SK-N-SH (cell line): Measurements from ENCODE around the gene BTBD16. TPM values are rescaled to one million over a fixed set of nuclear protein-coding genes. Genes with fewer than 3 reads are reported as not detected.

Experiments
- CTCF ChIA-PET: fragments of 300-600, 350-600 bp; formaldehyde crosslinking; extraction: SDS; loops from one replicate; lab custom pipeline; 2021; lab: Yijun Ruan, JAX
- POLR2A ChIA-PET: fragments of 350-600 bp; sonication (Branson Sonifier 250); formaldehyde crosslinking; extraction: SDS; loops from one replicate; lab custom pipeline; 2020; ENCODE audit warnings: antibody characterized with exemption, inconsistent platforms; lab: Yijun Ruan, JAX
- DNase-seq: peaks from one replicate; pipeline ENCODE4 v3.0.0; 2012
- H2AFZ ChIP-seq: fragments of 200-600 bp; sonication (generic); 2 replicates; pipeline ENCODE4 v1.8.1; 2016; ENCODE audit warnings: antibody characterized with exemption, mild to moderate bottlenecking, low read depth
- H3F3A ChIP-seq: fragments of 200-600 bp; sonication (generic); replicated peaks from 2 replicates; pipeline ENCODE3; 2016; ENCODE audit warnings: antibody characterized with exemption, mild to moderate bottlenecking; ENCODE audit not compliant: insufficient read depth
- H3K27ac ChIP-seq, 2 experiments: fragments of 200-500 bp in 1 of 2; fragments of 200-600 bp in 1 of 2; sonication (Bioruptor generic) in 1 of 2; sonication (generic), shearing (Covaris generic) in 1 of 2; 2 replicates each; pipeline versions ENCODE4 v1.5.1 to v1.6.1; 2014 to 2016; ENCODE audit warnings: low read depth in 2 of 2, inconsistent platforms in 1 of 2, low read length in 1 of 2, mild to moderate bottlenecking in 1 of 2, mixed read lengths in 1 of 2
- H3K27me3 ChIP-seq: fragments of 200-600 bp; sonication (generic), shearing (Covaris generic); 2 replicates; pipeline ENCODE4 v1.6.1; 2016; ENCODE audit warnings: mixed run types; ENCODE audit not compliant: insufficient read depth
- H3K36me3 ChIP-seq, 2 experiments: fragments of 200-500 bp in 1 of 2; fragments of 200-600 bp in 1 of 2; sonication (Bioruptor generic) in 1 of 2; sonication (generic) in 1 of 2; replicated peaks in 1 of 2; 2 replicates each; pipeline versions ENCODE3 to v1.5.1; 2014 to 2016; ENCODE audit warnings: low read length in 1 of 2, mild to moderate bottlenecking in 1 of 2; ENCODE audit not compliant: insufficient read depth in 2 of 2, control insufficient read depth in 1 of 2
- H3K4me1 ChIP-seq, 2 experiments: fragments of 200-500 bp in 1 of 2; fragments of 200-600 bp in 1 of 2; sonication (Bioruptor generic) in 1 of 2; sonication (generic), shearing (Covaris generic) in 1 of 2; 2 replicates each; pipeline versions ENCODE4 v1.5.1 to v1.6.1; 2014 to 2016; ENCODE audit warnings: low read depth in 1 of 2, low read length in 1 of 2, mixed run types in 1 of 2; ENCODE audit not compliant: insufficient read depth in 2 of 2, control insufficient read depth in 1 of 2
- H3K4me2 ChIP-seq: fragments of 200-600 bp; sonication (generic), shearing (Covaris generic); 2 replicates; pipeline ENCODE4 v1.6.1; 2017; ENCODE audit warnings: mixed run types
- H3K4me3 ChIP-seq, 2 experiments: fragments of 200-500 bp in 1 of 2; fragments of 200-600 bp in 1 of 2; sonication (Bioruptor generic) in 1 of 2; sonication (generic), shearing (Covaris generic) in 1 of 2; 2 replicates each; pipeline versions ENCODE4 v1.5.1 to v1.8.1; 2014 to 2016; ENCODE audit warnings: low read depth in 2 of 2, inconsistent platforms in 1 of 2, low read length in 1 of 2, mild to moderate bottlenecking in 1 of 2, mixed read lengths in 1 of 2, moderate library complexity in 1 of 2
- H3K79me2 ChIP-seq: fragments of 200-600 bp; sonication (generic); 2 replicates; pipeline ENCODE4 v1.8.1; 2017; ENCODE audit warnings: mild to moderate bottlenecking; ENCODE audit not compliant: insufficient read depth
- H3K9ac ChIP-seq: fragments of 200-600 bp; sonication (generic); 2 replicates; pipeline ENCODE4 v1.6.1; 2017; ENCODE audit warnings: mixed run types
- H3K9me2 ChIP-seq: fragments of 200-600 bp; sonication (generic); 2 replicates; pipeline ENCODE4 v1.6.1; 2017; ENCODE audit warnings: mixed run types
- H3K9me3 ChIP-seq: fragments of 200-600 bp; sonication (generic); 2 replicates; pipeline ENCODE4 v1.6.1; 2017; ENCODE audit warnings: mixed run types, mild to moderate bottlenecking, moderate library complexity
- H4K20me1 ChIP-seq: fragments of 200-600 bp; sonication (generic); 2 replicates; pipeline ENCODE4 v1.6.1; 2017; ENCODE audit warnings: mild to moderate bottlenecking, mixed run types; ENCODE audit not compliant: insufficient read depth
- CHD2 ChIP-seq: fragments of 150-350 bp; IDR thresholded peaks from 2 replicates; pipeline ENCODE4 v1.6.1; 2018; ENCODE audit warnings: low read length; ENCODE audit not compliant: partially characterized antibody
- ELF1 ChIP-seq: IDR thresholded peaks from 2 replicates; pipeline ENCODE4 v1.4.0; 2012
- EP300 ChIP-seq, 2 experiments: IDR thresholded peaks; 2 replicates each; pipeline versions ENCODE4 v1.4.0 to v1.6.1; 2012; ENCODE audit warnings: borderline replicate concordance in 1 of 2, low read depth in 1 of 2, low read length in 1 of 2
- GATA2 ChIP-seq: sonication (generic); formaldehyde crosslinking; IDR thresholded peaks from 2 replicates; pipeline ENCODE4 v1.5.0; 2020; ENCODE audit warnings: mild to moderate bottlenecking, missing genetic modification reagents
- JUND ChIP-seq: IDR thresholded peaks from 2 replicates; pipeline ENCODE4 v1.4.0; 2012
- MAX ChIP-seq: IDR thresholded peaks from 2 replicates; pipeline ENCODE4 v1.4.0; 2012; ENCODE audit warnings: low read depth
- MXI1 ChIP-seq: IDR thresholded peaks from 2 replicates; pipeline ENCODE4 v1.6.1; 2012; ENCODE audit warnings: mild to moderate bottlenecking, low read depth, low read length, improper control_type of control experiment
- RAD21 ChIP-seq: IDR thresholded peaks from 2 replicates; pipeline ENCODE4 v1.6.1; 2012; ENCODE audit warnings: mild to moderate bottlenecking, low read length
- RCOR1 ChIP-seq: fragments of 150-350 bp; IDR thresholded peaks from 2 replicates; pipeline ENCODE4 v1.6.1; 2017; ENCODE audit warnings: antibody characterized with exemption, low read length
- TCF12 ChIP-seq: IDR thresholded peaks from 2 replicates; pipeline ENCODE4 v1.4.0; 2012
- TEAD4 ChIP-seq: IDR thresholded peaks from 2 replicates; pipeline ENCODE4 v1.4.0; 2012; ENCODE audit warnings: mild to moderate bottlenecking, borderline replicate concordance; ENCODE audit not compliant: insufficient read depth
- USF1 ChIP-seq: IDR thresholded peaks from 2 replicates; pipeline ENCODE4 v1.4.0; 2012; ENCODE audit warnings: low read depth, borderline replicate concordance
- USF2 ChIP-seq: fragments of 150-350 bp; IDR thresholded peaks from 2 replicates; pipeline ENCODE4 v1.6.1; 2017; ENCODE audit warnings: antibody characterized with exemption, low read length, low read depth, borderline replicate concordance
- ZBTB33 ChIP-seq: IDR thresholded peaks from 2 replicates; pipeline ENCODE4 v1.4.0; 2012; ENCODE audit warnings: low read depth, borderline replicate concordance
- WGBS: methylation state at CpG from one replicate; pipeline ENCODE4 v1.1.6; 2017; ENCODE audit warnings: low lambda C conversion rate; 5-methylcytosine and 5-hydroxymethylcytosine counted together
- polyA plus RNA-seq, 3 experiments: library from polyadenylated mRNA; depleted of rRNA; stranded (reverse); fragments of >200 nt; gene quantifications; 2 replicates each; pipeline ENCODE4 v1.2.3, GENCODE V29; 2012
- TF ChIP-seq, protein P1 (sequence below): fragments of 150-350 bp; IDR thresholded peaks from 2 replicates; pipeline ENCODE4 v1.6.1; 2016; ENCODE audit warnings: mild to moderate bottlenecking, low read depth, low read length
- TF ChIP-seq, protein P2 (sequence below): fragments of 200-600 bp; sonication (generic); IDR thresholded peaks from 2 replicates; pipeline ENCODE4 v1.6.1; 2017; ENCODE audit warnings: antibody characterized with exemption, mild to moderate bottlenecking, moderate library complexity

BTBD16 gene
- polyA plus RNA-seq, 1 of the 3 experiments (the other 2 are of a cell fraction): not detected

DNA sequence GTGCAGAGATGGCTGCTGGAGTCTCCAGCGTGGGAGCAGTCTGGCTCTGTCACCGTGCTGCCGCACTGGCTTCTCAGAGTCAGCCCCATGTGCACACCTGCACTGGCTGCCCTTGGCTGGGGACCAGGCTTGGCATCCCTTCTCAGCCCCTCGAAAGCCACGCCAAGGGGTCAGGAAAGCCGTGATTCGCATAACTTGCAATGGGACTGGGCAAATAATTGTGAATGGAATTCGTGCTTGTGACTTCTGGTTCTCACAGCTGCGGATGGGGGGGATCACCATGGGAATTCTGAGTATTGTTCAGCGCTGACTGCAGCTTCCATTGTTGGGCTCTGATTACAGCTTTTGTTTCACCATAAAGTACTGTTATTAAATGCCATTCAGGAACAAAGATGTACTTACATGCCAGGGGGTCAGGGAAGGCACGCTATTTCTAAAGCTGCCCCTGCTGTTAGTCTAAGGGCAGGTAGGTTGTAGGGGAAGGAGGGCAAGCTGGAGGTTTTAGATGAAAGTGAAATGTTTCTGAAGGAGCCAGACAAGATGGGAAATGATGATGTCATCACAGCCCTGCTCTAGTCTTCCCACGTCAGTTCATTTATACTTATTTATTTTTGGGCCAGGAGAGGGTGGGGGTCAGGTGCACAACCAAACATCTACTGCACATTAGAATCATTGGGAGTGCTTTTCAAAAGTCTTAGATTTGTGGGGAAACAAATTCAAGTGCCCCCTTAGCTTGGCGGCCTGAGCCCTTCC lies 97.6 kb downstream of the BTBD16 start:
- H3K36me3 ChIP-seq: no peaks in the 10 kb centered on the region
- no peak overlapping the region for H3K9ac ChIP-seq
- H3K79me2 ChIP-seq: no peaks in the 10 kb centered on the region
- H3K27ac ChIP-seq: no peak overlapping the region
- ChIA-PET POLR2A (no interaction called here), CTCF (interaction anchor here (0.9 to 1.4 kb wide), 2 partner anchors 11 to 121 kb away, joined by 3 read pairs; no protein-coding TSS in a partner anchor)
- H3K27me3 ChIP-seq: no peaks in the 10 kb centered on the region; the same call in 1 of the 2 replicates
- H3K9me3 ChIP-seq: no peaks in the 10 kb centered on the region
- H3K4me3 ChIP-seq: no peak overlapping the region
- no peak overlapping the region for H3K4me2 ChIP-seq
- no peaks in the 10 kb centered on the region for H3F3A ChIP-seq
- no peaks in the 10 kb centered on the region for H4K20me1 ChIP-seq
- no peaks in the 10 kb centered on the region for H3K9me2 ChIP-seq
- peaks cover 0 to under 1% of the 10 kb centered on the region in 2 experiments; a peak in 1 of 4 replicates for H3K4me1 ChIP-seq
- no peak for DNase-seq
- no peak overlapping the region for H2AFZ ChIP-seq
- TF ChIP-seq GATA2 (CRISPR knock-in tag) (no peak), MXI1 (no peak)
- TF ChIP-seq, protein P1, sequence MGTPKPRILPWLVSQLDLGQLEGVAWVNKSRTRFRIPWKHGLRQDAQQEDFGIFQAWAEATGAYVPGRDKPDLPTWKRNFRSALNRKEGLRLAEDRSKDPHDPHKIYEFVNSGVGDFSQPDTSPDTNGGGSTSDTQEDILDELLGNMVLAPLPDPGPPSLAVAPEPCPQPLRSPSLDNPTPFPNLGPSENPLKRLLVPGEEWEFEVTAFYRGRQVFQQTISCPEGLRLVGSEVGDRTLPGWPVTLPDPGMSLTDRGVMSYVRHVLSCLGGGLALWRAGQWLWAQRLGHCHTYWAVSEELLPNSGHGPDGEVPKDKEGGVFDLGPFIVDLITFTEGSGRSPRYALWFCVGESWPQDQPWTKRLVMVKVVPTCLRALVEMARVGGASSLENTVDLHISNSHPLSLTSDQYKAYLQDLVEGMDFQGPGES: no peak
- WGBS: 80% methylated on average over 9 of the region's 13 CpGs

GRCh38 chr10:122373108-122373507 lies 102.0 kb downstream of the BTBD16 start:
- H3K4me1 ChIP-seq: peaks cover 2 to 5% of the 10 kb centered on the region in 2 experiments; a peak in 3 of 4 replicates
- H3K9me3 ChIP-seq: no peaks in the 10 kb centered on the region; the same call in 1 of the 2 replicates
- DNase-seq: no peak
- H3K4me2 ChIP-seq: no peak overlapping the region
- H3K4me3 ChIP-seq: 0 out of 4 replicates have a peak overlapping the region, but pooled peaks of 1 of the 2 experiments have one; percentile 73
- no peaks in the 10 kb centered on the region for H3K9me2 ChIP-seq
- H3K27ac ChIP-seq: peak overlapping the region in 1 of 2 experiments; percentile 80; a peak in 1 of 4 replicates
- ChIA-PET CTCF (interaction anchor here (3.1 kb wide), 1 partner anchor 62 kb away, joined by 13 read pairs; no protein-coding TSS in a partner anchor), POLR2A (interaction anchor here (0.8 kb wide), 1 partner anchor 136 kb away, joined by 3 read pairs; no protein-coding TSS in a partner anchor)
- 0 out of 2 replicates have a peak, but pooled peaks cover 3% of the 10 kb centered on the region for H4K20me1 ChIP-seq
- no peaks in the 10 kb centered on the region for H3K27me3 ChIP-seq
- H3K79me2 ChIP-seq: peaks cover 28% of the 10 kb centered on the region
- H3F3A ChIP-seq: no peaks in the 10 kb centered on the region
- 87% methylated on average over 4 of the region's 4 CpGs for WGBS
- no peak overlapping the region for H3K9ac ChIP-seq
- no peaks in the 10 kb centered on the region for H3K36me3 ChIP-seq
- H2AFZ ChIP-seq: peak overlapping the region; percentile 94; the same call in 1 of the 2 replicates
- TF ChIP-seq MAX: no peak
- TF ChIP-seq CHD2: no peak
- TF ChIP-seq EP300 (IDR thresholded peaks at IDR 0.05; ENCODE audit: borderline replicate concordance in 1 of 2, low read depth in 1 of 2, low read length in 1 of 2): no peak
- no peak for TF ChIP-seq USF1
- TF ChIP-seq TCF12: no peak
- TF ChIP-seq JUND: no peak
- TF ChIP-seq RCOR1: no peak
- TF ChIP-seq MXI1: no peak
- TF ChIP-seq RAD21: no peak
- TF ChIP-seq TEAD4: no peak
- no peak for TF ChIP-seq ZBTB33
- TF ChIP-seq, protein P1: no peak
- TF ChIP-seq, protein P2, sequence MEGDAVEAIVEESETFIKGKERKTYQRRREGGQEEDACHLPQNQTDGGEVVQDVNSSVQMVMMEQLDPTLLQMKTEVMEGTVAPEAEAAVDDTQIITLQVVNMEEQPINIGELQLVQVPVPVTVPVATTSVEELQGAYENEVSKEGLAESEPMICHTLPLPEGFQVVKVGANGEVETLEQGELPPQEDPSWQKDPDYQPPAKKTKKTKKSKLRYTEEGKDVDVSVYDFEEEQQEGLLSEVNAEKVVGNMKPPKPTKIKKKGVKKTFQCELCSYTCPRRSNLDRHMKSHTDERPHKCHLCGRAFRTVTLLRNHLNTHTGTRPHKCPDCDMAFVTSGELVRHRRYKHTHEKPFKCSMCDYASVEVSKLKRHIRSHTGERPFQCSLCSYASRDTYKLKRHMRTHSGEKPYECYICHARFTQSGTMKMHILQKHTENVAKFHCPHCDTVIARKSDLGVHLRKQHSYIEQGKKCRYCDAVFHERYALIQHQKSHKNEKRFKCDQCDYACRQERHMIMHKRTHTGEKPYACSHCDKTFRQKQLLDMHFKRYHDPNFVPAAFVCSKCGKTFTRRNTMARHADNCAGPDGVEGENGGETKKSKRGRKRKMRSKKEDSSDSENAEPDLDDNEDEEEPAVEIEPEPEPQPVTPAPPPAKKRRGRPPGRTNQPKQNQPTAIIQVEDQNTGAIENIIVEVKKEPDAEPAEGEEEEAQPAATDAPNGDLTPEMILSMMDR: no peak
- no peak for TF ChIP-seq ELF1
- no peak for TF ChIP-seq USF2
